GM19468 (cell line): Measurements from ENCODE around the gene MINPP1.

ENCODE experiments used
- ATAC-seq: cut with Tn5 transposase; IDR thresholded peaks from one replicate; pipeline ENCODE4 v1.9.1; 2021; ENCODE audit warnings: mild to moderate bottlenecking, moderate library complexity, moderate number of reproducible peaks; ENCODE audit not compliant: unreplicated experiment; ENCODE audit errors: extremely low read depth

Gene MINPP1

DNA sequence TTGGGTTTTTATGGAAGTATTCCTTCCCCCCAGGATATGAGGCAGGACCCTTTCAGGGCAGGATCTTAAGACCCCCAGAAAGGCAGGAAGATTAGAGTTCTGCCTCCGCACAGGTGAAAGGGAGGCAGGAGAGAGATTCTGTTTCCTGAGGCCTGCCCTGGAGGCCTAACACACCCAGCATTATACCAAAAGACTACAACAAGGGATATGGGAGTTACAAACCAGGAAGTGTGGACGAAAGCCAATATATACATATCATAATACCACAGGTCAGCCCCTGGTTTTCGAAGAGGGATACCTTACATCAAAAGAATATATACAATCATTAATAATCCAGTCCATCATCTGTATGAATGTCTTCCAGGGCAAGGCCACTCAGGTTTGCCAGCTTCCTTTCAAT lies 14.2 kb downstream of the MINPP1 start:
- ATAC-seq = no peak

DNA sequence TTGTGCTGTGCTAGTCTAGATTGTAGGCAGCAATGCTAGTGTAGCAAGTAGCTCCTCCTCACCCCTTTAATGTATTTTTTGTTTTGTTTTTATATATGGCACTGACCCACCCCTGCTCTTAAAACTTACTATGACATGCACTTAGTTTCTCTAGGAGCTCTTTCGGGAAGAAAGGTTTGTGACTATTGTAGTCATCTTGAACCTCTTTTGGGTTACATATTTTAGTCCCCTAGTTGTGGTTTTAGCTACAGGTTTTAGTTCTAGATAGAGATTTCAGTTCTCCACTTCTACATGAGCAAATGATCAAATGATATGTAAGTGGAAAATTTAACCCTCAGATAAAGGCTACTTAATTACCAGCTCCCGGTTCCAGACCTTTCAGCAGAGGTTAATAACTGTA lies 14.9 kb downstream of the MINPP1 start:
- ATAC-seq = no peak

DNA sequence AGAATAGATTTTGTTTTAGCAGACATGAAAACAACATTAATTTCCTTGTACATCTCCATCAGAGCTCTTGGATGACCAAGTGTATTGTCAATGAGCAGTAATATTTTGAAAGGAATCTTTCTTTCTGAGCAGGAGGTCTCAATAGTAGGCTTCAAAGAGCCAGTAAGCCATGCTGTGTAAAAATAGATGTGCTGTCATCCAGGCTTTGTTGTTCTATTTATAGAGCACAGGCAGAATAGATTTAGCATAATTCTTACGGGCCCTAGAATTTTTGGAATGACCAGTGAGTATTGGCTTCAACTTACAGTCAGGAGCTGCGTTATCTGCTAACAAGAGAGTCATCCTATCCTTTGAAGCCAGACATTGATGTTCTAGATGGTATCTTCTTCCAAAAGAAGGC lies 19.0 kb downstream of the MINPP1 start:
- ATAC-seq = no peak

DNA sequence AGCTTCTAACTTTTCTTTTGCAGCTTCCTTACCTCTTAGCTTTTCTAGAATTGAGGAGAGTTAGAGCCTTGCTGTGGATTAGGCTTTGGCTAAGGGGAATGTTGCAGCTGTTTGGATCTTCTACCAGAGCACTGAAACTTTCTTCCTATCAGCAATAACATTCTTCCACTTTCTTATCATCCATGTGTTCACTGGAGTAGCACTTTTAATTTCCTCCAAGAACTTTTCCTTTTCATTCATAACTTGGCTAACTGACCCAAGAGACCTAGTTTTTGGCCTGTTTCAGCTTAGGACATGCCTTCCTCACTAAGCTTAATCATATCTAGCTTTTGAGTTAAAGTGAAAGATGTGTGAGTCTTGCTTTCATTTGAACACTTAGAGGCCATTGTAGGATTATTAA lies 19.6 kb downstream of the MINPP1 start:
- no peak for ATAC-seq

DNA sequence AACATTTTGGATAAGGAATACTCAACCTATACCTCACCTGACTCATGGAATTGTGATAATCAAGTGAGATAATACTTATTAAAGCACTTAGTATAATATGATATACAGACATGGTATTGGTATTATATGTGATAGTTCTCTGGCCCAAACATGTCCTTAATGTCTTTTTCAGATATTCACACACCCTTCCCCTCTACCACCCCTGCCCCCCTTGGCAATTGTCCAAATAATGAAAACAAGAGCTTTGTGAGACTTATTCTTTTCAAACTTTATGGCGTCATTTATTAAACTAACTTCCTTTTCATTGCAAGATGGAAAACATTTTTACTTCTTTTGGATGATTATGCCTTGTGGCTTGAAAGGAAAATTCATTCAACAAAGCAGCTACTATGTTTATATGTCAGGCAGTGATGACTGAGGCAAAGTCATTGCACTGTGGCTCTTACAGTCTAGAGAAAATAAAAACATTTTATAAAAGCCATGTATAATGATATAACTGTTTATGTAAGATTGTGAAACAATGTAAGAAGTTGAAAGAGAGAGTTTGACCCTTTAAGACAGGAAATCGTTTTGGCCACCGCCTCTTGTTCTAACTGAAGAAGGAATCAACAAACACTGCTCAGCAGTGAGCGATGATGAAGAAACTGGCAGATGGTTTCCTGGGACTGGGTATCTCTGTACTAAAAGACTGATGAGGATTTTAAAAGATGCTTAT lies 27.4 kb downstream of the MINPP1 start:
- ATAC-seq = no peak

DNA sequence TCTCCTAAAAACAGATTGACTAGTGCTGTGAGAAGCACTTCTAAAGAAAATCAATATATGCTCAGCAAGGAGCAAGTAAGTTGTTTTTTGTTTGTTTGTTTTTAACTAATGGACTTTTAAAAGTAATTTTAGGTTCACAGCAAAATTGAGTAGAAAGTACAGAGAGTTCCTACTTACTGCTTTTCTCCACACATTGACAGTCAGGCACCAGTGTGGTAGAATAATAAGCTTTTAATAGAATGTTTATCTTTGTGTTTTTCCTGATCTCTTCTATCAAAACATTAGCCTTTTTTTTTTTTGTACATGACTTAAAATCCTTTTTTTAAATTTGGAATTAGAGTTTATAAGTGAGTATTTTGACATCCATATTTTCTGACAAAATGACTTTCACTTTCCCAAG lies 28.0 kb downstream of the MINPP1 start:
- ATAC-seq = no peak

DNA sequence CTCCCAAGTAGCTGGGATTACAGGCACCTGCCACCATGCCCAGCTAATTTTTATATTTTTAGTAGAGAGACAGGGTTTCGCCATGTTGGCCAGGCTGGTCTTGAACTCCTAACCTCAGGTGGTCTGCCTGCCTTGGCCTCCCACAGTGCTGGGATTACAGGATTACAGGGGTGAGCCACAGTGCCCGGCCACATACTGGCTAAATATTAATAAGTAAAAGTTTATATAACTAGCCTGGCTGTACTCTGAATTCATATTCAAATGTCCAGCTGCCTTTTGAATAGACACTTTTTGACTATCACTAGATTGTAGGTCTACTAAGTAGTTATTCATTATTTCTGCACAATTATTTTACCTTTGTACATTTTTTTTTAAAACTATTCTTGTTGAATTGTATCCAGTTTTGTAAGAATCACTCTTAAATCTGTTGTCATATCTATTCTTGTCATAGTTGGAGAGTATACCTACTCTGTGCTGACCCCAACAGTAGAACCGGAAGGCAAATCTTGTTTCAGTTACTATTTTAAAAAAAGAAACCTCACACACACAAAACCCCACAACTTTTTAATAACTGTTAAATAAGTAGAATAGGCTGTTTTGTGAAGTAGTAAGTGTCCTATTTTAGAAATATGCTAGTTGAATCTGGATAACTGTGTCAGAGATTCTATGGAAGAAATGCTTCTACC lies 29.6 kb downstream of the MINPP1 start:
- ATAC-seq = no peak

DNA sequence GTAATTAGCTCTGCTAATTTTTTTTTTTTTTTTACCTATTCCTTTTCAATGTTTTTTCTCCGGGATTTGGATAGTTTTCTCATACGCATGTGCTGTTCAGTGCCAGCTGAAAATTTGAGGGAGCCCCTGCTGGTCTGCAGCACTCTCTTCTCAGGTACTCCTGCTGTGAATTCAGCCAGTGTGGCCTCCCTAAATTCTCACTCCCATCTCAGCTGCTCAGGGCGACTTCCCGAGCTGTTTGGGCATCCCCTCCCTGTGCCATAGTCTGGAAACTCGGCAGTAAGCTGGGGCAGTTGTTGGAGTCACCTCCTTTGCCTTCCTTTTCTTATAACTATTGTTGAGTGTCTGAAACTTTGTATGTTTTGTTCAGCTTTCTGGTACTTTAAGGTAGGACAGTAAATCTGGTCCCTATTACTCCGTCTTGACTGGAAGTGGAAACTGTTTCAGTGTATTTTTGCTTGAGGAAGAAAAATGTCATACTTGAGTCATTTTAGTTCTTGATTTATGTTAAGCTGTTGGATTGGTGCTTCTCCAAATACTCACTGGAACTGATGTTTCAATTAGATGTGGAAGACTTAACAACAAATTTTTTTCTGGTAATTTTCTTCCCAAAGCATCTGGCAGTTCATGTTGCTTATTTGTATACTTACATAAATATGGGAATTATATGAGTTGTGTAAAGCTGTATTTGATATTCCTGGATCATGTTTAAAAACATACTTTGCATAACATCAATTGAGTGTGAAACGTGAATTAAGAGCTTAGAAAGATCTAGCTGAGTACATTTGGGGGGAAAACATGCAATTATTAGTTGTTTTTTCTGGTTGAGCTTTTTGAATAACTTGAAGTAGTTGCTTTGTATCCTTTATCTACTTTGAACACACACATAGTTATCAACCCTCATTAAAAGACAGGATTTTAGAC lies 33.7 kb downstream of the MINPP1 start:
- ATAC-seq = no peak

DNA sequence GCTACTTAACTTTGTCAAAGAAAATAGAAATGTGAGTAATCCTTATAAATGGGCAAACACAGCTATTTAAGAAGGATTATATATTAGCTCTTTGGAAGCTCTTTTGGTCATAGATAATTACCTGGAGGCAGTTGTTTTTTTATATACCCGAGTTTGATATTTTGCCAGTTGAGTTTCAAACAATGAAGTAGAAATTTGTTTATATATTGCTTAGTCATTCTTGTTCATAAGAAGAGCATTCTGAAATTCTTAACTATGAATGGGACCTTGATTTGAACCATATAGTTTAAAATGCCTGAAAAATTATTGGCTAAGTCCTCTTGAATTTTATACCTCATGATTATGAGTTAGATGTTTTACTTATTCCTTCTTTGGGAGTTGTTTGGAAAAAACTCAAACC lies 36.4 kb downstream of the MINPP1 start:
- no peak for ATAC-seq

DNA sequence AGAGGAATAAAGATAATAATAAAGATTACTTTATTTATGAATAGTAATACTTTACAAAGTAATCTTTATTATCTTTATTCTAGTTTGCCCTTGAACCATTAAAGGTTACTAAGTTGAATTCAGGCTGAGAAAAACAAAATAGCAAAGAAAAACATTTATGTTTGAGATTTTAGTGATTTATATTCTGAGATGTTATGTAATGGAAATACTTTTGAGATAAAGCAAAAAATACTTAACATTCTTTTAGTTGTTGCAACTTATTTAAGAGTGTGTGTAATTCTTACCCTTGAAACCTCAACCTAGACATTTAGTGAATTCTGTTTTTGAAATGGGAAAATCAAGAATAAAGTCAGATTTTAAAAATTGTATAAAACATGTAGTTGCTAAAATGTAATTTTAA lies 40.0 kb downstream of the MINPP1 start:
- ATAC-seq = no peak

DNA sequence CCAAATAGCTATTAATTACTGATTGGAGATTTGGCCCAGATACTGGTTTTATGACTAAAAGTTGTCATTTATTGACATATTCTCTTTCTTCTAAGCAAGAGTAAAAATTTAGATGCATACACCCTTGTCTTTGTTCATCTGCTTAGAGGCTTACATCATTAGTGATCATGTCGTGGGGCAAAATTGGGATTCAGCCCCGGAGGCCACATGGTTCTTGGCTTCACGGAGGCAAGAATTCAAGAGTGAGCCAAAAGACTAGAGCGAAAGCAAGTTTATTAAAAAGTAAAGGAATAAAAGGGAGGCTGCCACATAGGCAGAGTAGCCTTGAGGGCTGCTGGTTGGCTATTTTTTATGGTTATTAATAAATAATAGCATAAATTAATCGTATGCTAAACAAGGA lies 41.1 kb downstream of the MINPP1 start:
- no peak for ATAC-seq

DNA sequence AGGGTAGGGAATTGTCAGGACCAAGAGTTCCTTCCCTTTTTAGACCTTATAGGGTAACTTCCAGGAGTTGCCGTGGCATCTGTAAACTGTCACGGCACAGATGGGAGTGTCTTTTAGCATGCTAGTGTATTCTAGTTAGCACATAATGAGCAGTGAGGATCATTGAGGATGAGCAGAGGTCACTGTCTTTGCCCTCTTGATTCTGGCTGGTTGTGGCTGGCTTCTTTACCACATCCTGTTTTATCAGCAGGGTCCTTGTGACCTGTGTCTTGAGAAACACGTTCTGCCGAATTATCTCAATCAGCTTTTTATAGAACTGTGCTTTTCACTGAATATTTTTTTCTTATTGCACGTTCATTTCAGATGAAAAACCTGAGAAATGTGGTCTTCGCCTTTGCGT lies 41.5 kb downstream of the MINPP1 start:
- no peak for ATAC-seq

DNA sequence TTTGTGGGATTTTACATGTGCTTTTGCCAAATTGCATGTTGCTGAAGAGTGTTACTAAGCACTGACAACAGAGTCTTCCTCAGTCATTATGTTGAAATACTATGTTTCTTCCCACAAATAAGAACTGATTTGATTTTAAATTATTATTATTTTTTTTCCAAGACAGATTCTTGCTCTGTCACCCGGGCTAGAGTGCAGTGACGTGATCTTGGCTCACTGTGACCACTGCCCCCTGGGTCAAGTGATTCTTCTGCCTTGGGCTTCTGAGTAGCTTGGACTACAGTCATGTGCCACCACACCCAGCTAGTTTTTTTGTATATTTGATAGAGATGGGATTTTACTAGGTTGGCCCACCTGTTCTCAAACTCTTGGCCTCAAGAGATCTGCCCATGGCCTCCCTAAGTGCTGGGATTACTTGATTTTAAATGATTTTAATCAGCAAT lies 42.3 kb downstream of the MINPP1 start:
- no peak for ATAC-seq

DNA sequence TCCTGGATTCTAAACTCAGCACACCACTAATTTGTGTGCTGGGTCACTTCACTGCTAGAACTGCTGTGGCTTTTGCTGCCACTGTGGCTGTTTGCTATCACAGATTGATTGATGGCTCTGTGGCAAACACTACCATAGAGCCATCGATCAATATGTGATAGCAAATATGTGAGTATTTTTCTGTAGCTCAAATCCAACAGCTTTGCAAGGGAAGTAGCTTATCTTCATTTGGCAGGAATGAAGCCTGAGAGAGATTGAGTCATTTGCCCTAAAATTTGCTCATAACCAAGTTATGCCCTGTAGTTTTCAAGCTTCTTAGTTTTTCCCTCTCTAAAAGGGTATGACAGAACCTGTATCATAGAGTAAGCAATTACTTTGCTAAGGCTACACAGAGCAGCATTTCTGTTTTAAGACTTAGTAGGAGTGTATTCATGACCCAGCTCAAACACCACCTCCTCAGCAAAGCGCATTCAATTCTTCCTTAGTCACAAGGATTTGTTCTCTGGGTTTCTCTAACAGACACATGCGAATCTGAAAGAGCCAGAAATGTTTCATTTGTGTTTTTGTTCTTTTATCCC lies 43.1 kb downstream of the MINPP1 start:
- ATAC-seq = no peak

DNA sequence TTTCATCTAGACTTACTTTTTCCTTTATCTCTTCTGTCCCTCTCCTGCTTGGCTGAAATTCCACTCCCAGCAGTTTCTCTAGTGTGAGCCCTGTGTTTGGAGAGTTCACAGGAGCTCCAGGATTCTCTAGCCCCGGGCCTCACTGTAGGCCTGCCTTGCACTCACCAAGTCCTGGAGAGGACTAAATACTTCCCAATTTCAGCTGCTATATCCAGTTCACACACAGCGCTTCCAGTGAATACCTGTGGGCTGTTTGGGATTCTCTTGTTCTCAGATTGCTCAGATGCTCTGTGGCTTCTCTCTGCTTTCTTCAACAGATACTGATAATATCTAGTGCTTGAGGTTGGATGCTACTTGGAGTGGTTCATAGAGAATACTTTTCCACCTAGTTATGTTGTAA lies 46.0 kb downstream of the MINPP1 start:
- no peak for ATAC-seq

DNA sequence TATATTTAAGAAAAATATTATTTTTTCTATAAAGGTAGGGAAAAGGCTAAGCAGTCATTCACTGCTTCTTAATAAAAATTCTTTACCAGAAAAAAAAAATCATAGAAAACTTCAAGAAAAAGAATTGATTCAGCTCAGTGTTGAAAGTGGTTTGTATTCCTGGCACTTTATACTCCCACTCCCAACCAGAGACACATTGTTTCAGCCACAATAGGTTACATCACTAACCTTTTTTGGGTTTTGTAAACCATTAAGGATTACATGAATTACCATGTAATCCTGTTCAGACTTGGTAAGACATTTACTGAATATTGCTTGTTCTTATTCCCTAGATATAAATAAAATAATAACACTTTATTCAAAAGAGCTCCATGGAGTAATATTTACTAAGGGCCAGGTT lies 46.6 kb downstream of the MINPP1 start:
- no peak for ATAC-seq

DNA sequence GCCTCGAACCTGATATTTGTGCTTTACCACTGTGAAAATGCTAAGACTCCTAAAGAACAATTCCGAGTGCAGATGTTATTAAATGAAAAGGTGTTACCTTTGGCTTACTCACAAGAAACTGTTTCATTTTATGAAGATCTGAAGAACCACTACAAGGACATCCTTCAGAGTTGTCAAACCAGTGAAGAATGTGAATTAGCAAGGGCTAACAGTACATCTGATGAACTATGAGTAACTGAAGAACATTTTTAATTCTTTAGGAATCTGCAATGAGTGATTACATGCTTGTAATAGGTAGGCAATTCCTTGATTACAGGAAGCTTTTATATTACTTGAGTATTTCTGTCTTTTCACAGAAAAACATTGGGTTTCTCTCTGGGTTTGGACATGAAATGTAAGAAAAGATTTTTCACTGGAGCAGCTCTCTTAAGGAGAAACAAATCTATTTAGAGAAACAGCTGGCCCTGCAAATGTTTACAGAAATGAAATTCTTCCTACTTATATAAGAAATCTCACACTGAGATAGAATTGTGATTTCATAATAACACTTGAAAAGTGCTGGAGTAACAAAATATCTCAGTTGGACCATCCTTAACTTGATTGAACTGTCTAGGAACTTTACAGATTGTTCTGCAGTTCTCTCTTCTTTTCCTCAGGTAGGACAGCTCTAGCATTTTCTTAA lies 47.7 kb downstream of the MINPP1 start:
- no peak for ATAC-seq

DNA sequence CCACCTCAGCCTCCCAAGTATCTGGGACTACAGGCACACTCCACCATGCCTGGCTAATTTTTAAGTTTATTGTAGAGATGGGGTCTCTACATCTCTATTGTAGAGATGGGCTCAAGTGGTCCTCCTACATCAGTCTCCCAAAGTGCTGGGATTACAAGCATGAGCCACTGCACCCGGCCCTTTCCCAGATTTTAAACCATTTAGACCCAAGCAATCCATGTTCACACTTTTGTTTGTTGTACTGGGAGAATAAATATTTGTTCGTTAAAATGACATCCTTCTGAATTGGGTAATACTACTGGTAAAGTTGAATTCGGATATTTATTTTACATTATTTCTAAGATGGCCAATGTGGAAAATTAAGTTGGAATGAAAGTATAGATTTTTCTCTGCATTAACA lies 52.7 kb downstream of the MINPP1 start:
- no peak for ATAC-seq

DNA sequence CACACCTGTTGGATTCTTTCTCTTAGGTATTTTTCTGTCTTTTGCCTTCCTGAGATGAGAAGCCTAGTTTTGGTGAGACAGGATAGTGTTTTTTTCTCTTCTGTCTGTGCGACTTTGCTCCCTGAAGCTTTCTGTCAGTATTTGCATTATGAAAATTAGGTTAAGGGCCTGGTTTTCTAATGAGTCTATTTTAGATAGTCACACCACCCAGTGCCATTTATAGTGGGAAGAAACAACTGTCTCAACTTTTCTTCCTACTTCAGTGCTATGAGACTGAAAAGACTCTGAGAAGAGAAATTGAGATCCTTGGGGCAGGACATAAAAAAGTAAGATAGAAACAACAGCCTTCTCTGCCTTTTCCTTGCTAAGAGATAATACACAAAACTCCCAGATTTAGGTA lies 53.6 kb downstream of the MINPP1 start:
- no peak for ATAC-seq

DNA sequence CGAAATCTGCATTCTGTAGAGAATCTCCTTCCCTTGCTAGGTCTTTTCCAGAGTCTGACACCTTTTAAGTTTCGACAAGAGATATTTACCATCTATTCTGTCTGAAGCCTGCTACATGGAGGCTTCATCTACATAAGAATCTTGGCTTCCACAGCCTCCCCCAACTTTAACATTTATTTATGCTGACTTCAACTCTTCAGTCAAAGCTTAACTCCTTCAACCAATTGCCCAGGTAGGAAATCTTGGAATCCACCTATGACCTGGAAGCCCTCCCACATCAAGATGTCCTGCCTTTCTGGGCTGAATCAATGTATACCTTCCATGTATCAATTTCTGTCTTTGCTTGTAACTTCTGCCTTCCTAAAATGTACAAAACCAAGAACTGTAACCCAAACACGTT lies 54.7 kb downstream of the MINPP1 start:
- ATAC-seq = no peak
